ENCODE data around the gene WDFY4.

The WDFY4 gene

DNA sequence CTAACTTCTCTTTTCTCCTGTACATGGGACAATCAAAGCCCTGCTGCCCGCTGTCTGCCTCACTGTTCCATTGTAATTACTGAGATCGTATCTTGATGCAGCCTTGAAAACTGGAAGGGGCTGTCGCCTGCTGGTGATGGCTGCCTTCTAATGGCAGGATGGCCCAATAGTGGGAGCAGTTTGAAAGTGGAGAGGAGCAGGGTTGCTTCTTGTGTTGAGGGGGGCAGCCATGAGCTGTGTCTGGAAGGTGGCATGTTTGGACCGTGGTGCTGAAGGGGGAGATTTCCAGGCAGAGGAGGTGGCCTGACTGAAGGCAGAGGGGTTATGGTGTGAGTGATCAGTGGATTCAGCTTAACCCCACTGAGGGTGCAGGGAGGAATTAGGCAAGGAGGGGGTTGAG lies 8.1 kb downstream of the WDFY4 start:
- no peak overlapping the region for H3K4me2 ChIP-seq (ENCODE audit: low read depth, low read length, poor library complexity, severe bottlenecking)

DNA sequence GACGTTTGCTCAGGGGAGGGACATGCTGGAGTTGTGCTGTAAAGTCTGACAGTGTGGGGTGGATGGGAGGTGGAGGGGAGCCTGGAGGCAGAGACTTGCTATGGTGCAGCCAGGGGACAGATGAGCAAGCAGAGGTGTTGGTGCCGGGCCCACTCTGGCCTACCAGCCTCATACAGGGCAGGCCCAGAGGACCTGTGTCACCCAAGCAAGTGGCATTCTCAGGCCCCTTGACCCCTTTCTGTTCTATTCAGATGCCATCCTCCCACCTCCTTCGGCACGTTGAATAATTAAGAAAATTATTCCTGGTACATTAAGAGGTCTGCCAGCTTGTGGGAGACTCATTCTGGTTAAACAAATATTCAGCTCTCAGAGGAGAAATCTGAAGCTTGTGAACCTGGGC lies 8.5 kb downstream of the WDFY4 start:
- Histone ChIP-seq H3K27me3 (ENCODE audit: low read length) (no peaks in the 10 kb centered on the region), H3K79me2 (ENCODE audit: insufficient read depth, low read length) (peaks cover 99% of the 10 kb centered on the region), H3K9ac (ENCODE audit: low read length) (no peak overlapping the region), H3K4me3 (ENCODE audit: insufficient read depth, low read length, poor library complexity, severe bottlenecking) (no peak overlapping the region), H3F3A (ENCODE audit: insufficient read depth) (no peaks in the 10 kb centered on the region), H3K36me3 (ENCODE audit: low read length) (peaks cover 9% of the 10 kb centered on the region), H3K9me3 (ENCODE audit: insufficient read depth, low read length) (no peaks in the 10 kb centered on the region), H3K27ac (ENCODE audit: low read depth, low read length) (no peak overlapping the region), H2AFZ (ENCODE audit: low read depth, low read length, severe bottlenecking) (no peak overlapping the region), H4K20me1 (ENCODE audit: low read depth, low read length) (no peaks in the 10 kb centered on the region; the same call in 1 of the 2 replicates), H3K9me2 (replicated peaks; ENCODE audit: insufficient read depth, low read length) (no peaks in the 10 kb centered on the region), H3K4me2 (ENCODE audit: low read depth, low read length, poor library complexity, severe bottlenecking) (no peak overlapping the region)
- TF ChIP-seq, protein P1, sequence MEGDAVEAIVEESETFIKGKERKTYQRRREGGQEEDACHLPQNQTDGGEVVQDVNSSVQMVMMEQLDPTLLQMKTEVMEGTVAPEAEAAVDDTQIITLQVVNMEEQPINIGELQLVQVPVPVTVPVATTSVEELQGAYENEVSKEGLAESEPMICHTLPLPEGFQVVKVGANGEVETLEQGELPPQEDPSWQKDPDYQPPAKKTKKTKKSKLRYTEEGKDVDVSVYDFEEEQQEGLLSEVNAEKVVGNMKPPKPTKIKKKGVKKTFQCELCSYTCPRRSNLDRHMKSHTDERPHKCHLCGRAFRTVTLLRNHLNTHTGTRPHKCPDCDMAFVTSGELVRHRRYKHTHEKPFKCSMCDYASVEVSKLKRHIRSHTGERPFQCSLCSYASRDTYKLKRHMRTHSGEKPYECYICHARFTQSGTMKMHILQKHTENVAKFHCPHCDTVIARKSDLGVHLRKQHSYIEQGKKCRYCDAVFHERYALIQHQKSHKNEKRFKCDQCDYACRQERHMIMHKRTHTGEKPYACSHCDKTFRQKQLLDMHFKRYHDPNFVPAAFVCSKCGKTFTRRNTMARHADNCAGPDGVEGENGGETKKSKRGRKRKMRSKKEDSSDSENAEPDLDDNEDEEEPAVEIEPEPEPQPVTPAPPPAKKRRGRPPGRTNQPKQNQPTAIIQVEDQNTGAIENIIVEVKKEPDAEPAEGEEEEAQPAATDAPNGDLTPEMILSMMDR (IDR thresholded peaks at IDR 0.05; ENCODE audit: insufficient read depth, low read length, poor library complexity, severe bottlenecking): no peak
- TF ChIP-seq EZH2phosphoT487 (conservative IDR thresholded peaks at IDR 0.05; ENCODE audit: low read length): no peak

More for the DNA sequence above, 8.1 kb downstream of the WDFY4 start:
- no peaks in the 10 kb centered on the region for H3K9me3 ChIP-seq (ENCODE audit: insufficient read depth, low read length)
- no peaks in the 10 kb centered on the region for H3K9me2 ChIP-seq (replicated peaks; ENCODE audit: insufficient read depth, low read length)
- H3K27me3 ChIP-seq (ENCODE audit: low read length): no peaks in the 10 kb centered on the region
- H4K20me1 ChIP-seq (ENCODE audit: low read depth, low read length): no peaks in the 10 kb centered on the region; the same call in 1 of the 2 replicates
- peaks cover 9% of the 10 kb centered on the region for H3K36me3 ChIP-seq (ENCODE audit: low read length)
- no peak overlapping the region for H3K27ac ChIP-seq (ENCODE audit: low read depth, low read length)
- no peaks in the 10 kb centered on the region for H3F3A ChIP-seq (ENCODE audit: insufficient read depth)
- TF ChIP-seq, protein P1 (IDR thresholded peaks at IDR 0.05; ENCODE audit: insufficient read depth, low read length, poor library complexity, severe bottlenecking): no peak
- TF ChIP-seq EZH2phosphoT487 (conservative IDR thresholded peaks at IDR 0.05; ENCODE audit: low read length): no peak
- H2AFZ ChIP-seq (ENCODE audit: low read depth, low read length, severe bottlenecking): no peak overlapping the region
- peaks cover 99% of the 10 kb centered on the region for H3K79me2 ChIP-seq (ENCODE audit: insufficient read depth, low read length)
- no peak overlapping the region for H3K4me3 ChIP-seq (ENCODE audit: insufficient read depth, low read length, poor library complexity, severe bottlenecking)
- no peak overlapping the region for H3K9ac ChIP-seq (ENCODE audit: low read length)

DNA sequence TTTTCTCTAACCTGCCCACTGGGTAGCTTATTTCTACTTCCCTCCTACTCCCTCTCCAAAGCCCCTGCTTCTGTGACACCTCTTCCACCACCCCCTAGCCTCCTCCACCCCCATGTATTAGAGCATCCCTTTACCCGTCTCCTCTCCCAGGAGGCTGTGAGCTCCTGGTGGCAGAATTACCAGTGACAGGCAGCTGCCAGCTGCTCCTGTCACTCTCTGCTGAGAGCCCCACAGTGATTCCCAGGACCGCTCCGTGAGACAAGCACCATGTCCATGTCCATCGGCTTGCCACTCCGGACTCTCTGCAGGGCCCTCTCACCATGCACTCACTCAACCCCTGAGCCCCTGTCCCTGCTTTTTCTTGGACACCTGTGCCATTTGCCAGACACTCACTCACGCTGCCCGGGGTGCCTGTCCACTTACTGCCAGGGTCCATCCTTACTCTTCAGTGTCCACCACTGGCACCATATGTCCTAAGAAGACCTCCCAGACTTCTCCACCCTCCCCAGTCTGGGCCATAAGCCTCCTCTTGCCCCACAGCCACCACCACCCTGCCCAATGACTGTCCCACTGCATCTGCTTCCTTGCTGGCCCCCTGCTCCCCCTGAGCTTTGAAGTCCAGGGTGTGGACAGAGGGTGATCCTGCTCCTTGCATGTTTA lies 9.8 kb downstream of the WDFY4 start:
- Histone ChIP-seq H3K27ac (ENCODE audit: low read depth, low read length) (no peak overlapping the region), H3K9me3 (ENCODE audit: insufficient read depth, low read length) (no peaks in the 10 kb centered on the region), H3K27me3 (ENCODE audit: low read length) (no peaks in the 10 kb centered on the region), H3K4me2 (ENCODE audit: low read depth, low read length, poor library complexity, severe bottlenecking) (no peak overlapping the region), H3K9me2 (replicated peaks; ENCODE audit: insufficient read depth, low read length) (no peaks in the 10 kb centered on the region), H3K4me3 (ENCODE audit: insufficient read depth, low read length, poor library complexity, severe bottlenecking) (no peak overlapping the region), H4K20me1 (ENCODE audit: low read depth, low read length) (no peaks in the 10 kb centered on the region; the same call in 1 of the 2 replicates), H2AFZ (ENCODE audit: low read depth, low read length, severe bottlenecking) (no peak overlapping the region), H3K36me3 (ENCODE audit: low read length) (peaks cover 8% of the 10 kb centered on the region), H3K79me2 (ENCODE audit: insufficient read depth, low read length) (peaks cover 99% of the 10 kb centered on the region), H3K9ac (ENCODE audit: low read length) (no peak overlapping the region), H3F3A (ENCODE audit: insufficient read depth) (no peaks in the 10 kb centered on the region)
- no peak for TF ChIP-seq EZH2phosphoT487 (conservative IDR thresholded peaks at IDR 0.05; ENCODE audit: low read length)
- TF ChIP-seq, protein P1 (IDR thresholded peaks at IDR 0.05; ENCODE audit: insufficient read depth, low read length, poor library complexity, severe bottlenecking): no peak
